Activated T-cell treated with anti-CD3 and anti-CD28 coated beads for 4 hours (primary cell): ENCODE data around the gene ZC3H13.
"Not testable (repeated sequence)": the region's sequence is repeated elsewhere in the genome, so short reads cannot be mapped to it uniquely, and the experiment has no call there.

Experiments
- DNase-seq: peaks from one replicate; pipeline ENCODE4 v3.0.0-alpha.2; 2020

Gene ZC3H13

GRCh38 chr13:45996631-45997030, 55.9 kb downstream of the ZC3H13 start:
- DNase-seq = no peak

- no peak for DNase-seq
Measured at GRCh38 chr13:45995245-45995644, 57.3 kb downstream of the ZC3H13 start.

- DNase-seq = no peak
Measured at GRCh38 chr13:45994752-45995151, 57.8 kb downstream of the ZC3H13 start.

GRCh38 chr13:45989607-45990006, 62.9 kb downstream of the ZC3H13 start:
- no peak for DNase-seq

- not testable (repeated sequence) for DNase-seq
Measured at GRCh38 chr13:45981127-45981526, 71.4 kb downstream of the ZC3H13 start.

- no peak for DNase-seq
Measured at GRCh38 chr13:45975337-45975736, 77.2 kb downstream of the ZC3H13 start.

- DNase-seq = no peak
Measured at GRCh38 chr13:45974500-45974899, 78.0 kb downstream of the ZC3H13 start.

GRCh38 chr13:45967589-45967988, 85.0 kb downstream of the ZC3H13 start:
- no peak for DNase-seq

- no peak for DNase-seq
Measured at GRCh38 chr13:45966715-45967114, 85.8 kb downstream of the ZC3H13 start.

- no peak for DNase-seq
Measured at GRCh38 chr13:45961468-45961867, 91.1 kb downstream of the ZC3H13 start.

GRCh38 chr13:45954836-45955800, 97.4 kb downstream of the ZC3H13 start:
- no peak for DNase-seq

GRCh38 chr13:45953082-45953481, 99.5 kb downstream of the ZC3H13 start:
- DNase-seq = no peak

GRCh38 chr13:45951724-45952123, 100.8 kb downstream of the ZC3H13 start:
- DNase-seq = no peak

GRCh38 chr13:45951166-45951565, 101.4 kb downstream of the ZC3H13 start:
- no peak for DNase-seq

- no peak for DNase-seq
Measured at GRCh38 chr13:45950386-45951000, 102.1 kb downstream of the ZC3H13 start.

GRCh38 chr13:45949161-45949560, 103.4 kb downstream of the ZC3H13 start:
- DNase-seq = no peak

- no peak for DNase-seq
Measured at GRCh38 chr13:45943965-45944364, 108.6 kb downstream of the ZC3H13 start.

- no peak for DNase-seq
Measured at GRCh38 chr13:45943120-45943519, 109.4 kb downstream of the ZC3H13 start.

- DNase-seq = no peak
Measured at GRCh38 chr13:45941261-45941660, 111.3 kb downstream of the ZC3H13 start.

GRCh38 chr13:45940061-45940460, 112.5 kb downstream of the ZC3H13 start:
- DNase-seq = no peak

GRCh38 chr13:45936621-45937020, 115.9 kb downstream of the ZC3H13 start:
- no peak for DNase-seq

- no peak for DNase-seq
Measured at GRCh38 chr13:45934283-45934682, 118.3 kb downstream of the ZC3H13 start.

- DNase-seq = no peak
Measured at GRCh38 chr13:45933203-45933908, 119.2 kb downstream of the ZC3H13 start.

- no peak for DNase-seq
Measured at GRCh38 chr13:45932676-45933075, 119.9 kb downstream of the ZC3H13 start.
